Transverse colon (tissue), 4 donors: ENCODE results near the gene NDUFS3. TPM values are rescaled to one million over a fixed set of nuclear protein-coding genes. Genes with fewer than 3 reads are reported as not detected.
A peak's percentile ranks its signal among the peaks of the same experiment; 100 is the strongest.

Experiments used
- DNase-seq: peaks from one replicate; pipeline ENCODE4 v3.0.0-alpha.2; 2019
- H3K27ac ChIP-seq, 4 donors: fragments of 200-600 bp; sonication (generic); 2 replicates each; pipeline ENCODE4 v1.5.1; 2016 to 2018; ENCODE audit warnings: inconsistent platforms in 4 of 4
- H3K27me3 ChIP-seq: fragments of 200-600 bp; sonication (generic); 2 replicates; pipeline ENCODE4 v1.5.1; 2017; ENCODE audit warnings: inconsistent platforms
- H3K36me3 ChIP-seq, 4 donors: fragments of 200-600 bp; sonication (generic); 2 replicates each; pipeline ENCODE4 v1.5.1; 2017 to 2019; ENCODE audit warnings: inconsistent platforms in 4 of 4
- H3K4me1 ChIP-seq, 4 donors: fragments of 200-600 bp; sonication (generic); 2 replicates each; pipeline ENCODE4 v1.5.1; 2017 to 2020; ENCODE audit warnings: inconsistent platforms in 4 of 4
- H3K4me3 ChIP-seq, 4 donors: fragments of 200-600 bp; sonication (generic); 1 replicate in 1 of 4; 2 replicates in 3 of 4; pipeline versions ENCODE4 v1.5.1 to v1.6.1; 2017 to 2019; ENCODE audit warnings: inconsistent platforms in 4 of 4
- H3K9me3 ChIP-seq, 2 donors: fragments of 200-600 bp; sonication (generic); 2 replicates each; pipeline ENCODE4 v1.5.1; 2017 to 2019; ENCODE audit warnings: inconsistent platforms in 2 of 2
- CTCF ChIP-seq, 5 experiments: fragments of 200-600 bp in 3 of 5; fragments of 450-650 bp in 2 of 5; sonication (generic) in 3 of 5; IDR thresholded peaks; 1 replicate in 2 of 5; 2 replicates in 3 of 5; pipeline ENCODE4 v1.5.1; 2016 to 2017; ENCODE audit warnings: antibody characterized with exemption in 5 of 5, inconsistent platforms in 3 of 5, mild to moderate bottlenecking in 2 of 5, moderate library complexity in 1 of 5
- EP300 ChIP-seq: sonication (generic); formaldehyde crosslinking; IDR thresholded peaks from one replicate; pipeline ENCODE4 v1.6.1; 2017; ENCODE audit warnings: antibody characterized with exemption, low read depth
- POLR2A ChIP-seq: fragments of 450-650 bp; IDR thresholded peaks from one replicate; pipeline ENCODE4 v1.6.1; 2016; ENCODE audit warnings: antibody characterized with exemption, mild to moderate bottlenecking, moderate library complexity
- POLR2AphosphoS5 ChIP-seq, 3 donors: sonication (generic); formaldehyde crosslinking; IDR thresholded peaks; one replicate each; pipeline ENCODE4 v1.6.1; 2016; ENCODE audit warnings: antibody characterized with exemption in 3 of 3
- WGBS, 2 donors: methylation state at CpG; one replicate each; pipeline ENCODE4 v1.1.5; 2018; ENCODE audit warnings: low coverage in 1 of 2; 5-methylcytosine and 5-hydroxymethylcytosine counted together
- in situ Hi-C, 4 donors: fragments of 200-750 bp; cut with MboI; loops; one replicate each; pipeline versions ENCODE4 v1.15.0 to v1.15.1; 2017; ENCODE audit warnings: low sequenced_read_pairs in 3 of 4, low pct_ligation_motif_present in 1 of 4, low pct_unique_long_range_greater_than_20kb in 1 of 4
- intact Hi-C: fragments of 100-400 bp; cut with DNase I; formaldehyde crosslinking; loops from one replicate; pipeline ENCODE4 v1.15.1; 2023; ENCODE audit warnings: low total_unique reads
- total RNA-seq, 4 donors: library from RNA; depleted of rRNA; stranded (reverse); fragments of >200 nt; gene quantifications; one replicate each; pipeline ENCODE4 v1.1.0, GENCODE V29; 2016

Gene NDUFS3
- total RNA-seq, 4 donors from 2014 or later, result 72.6 to 256 (median 213) TPM

- no peaks in the 10 kb centered on the region for H3K9me3 ChIP-seq
- no peak for DNase-seq
- TF ChIP-seq POLR2A (no peak), EP300 (no peak), CTCF (IDR thresholded peaks at IDR 0.05) (no peak), POLR2AphosphoS5 (IDR thresholded peaks at IDR 0.05) (no peak)
- in situ Hi-C loops, result no loop called here
- no peak overlapping the region for H3K27ac ChIP-seq
- H3K4me3 ChIP-seq, result no peak overlapping the region
- H3K27me3 ChIP-seq, result no peaks in the 10 kb centered on the region
- H3K4me1 ChIP-seq, result peaks cover 0 to 12% (median 0%) of the 10 kb centered on the region in 4 donors
- intact Hi-C loops, result no loop called here
- peaks cover 0 to 13% (median 2%) of the 10 kb centered on the region in 4 donors for H3K36me3 ChIP-seq
Observed at GRCh38 chr11:47615249-47615648, 36.4 kb downstream of the NDUFS3 start.

- no peak overlapping the region for H3K4me3 ChIP-seq
- peaks cover 0 to 7% (median 0%) of the 10 kb centered on the region in 4 donors for H3K4me1 ChIP-seq
- H3K9me3 ChIP-seq, result no peaks in the 10 kb centered on the region
- intact Hi-C loops, result no loop called here
- no peak for TF ChIP-seq POLR2A
- TF ChIP-seq CTCF (IDR thresholded peaks at IDR 0.05), result peak; percentile 36 to 42 (median 38)
- peaks cover 0 to 29% (median 6%) of the 10 kb centered on the region in 4 donors for H3K36me3 ChIP-seq
- H3K27ac ChIP-seq, result no peak overlapping the region
- DNase-seq, result peak; percentile 25
- in situ Hi-C loops, result no loop called here
- no peaks in the 10 kb centered on the region for H3K27me3 ChIP-seq
- WGBS, 2 donors, result 70 to 88% methylated on average over 3 to 10 of the region's 10 CpGs
Observed at GRCh38 chr11:47616726-47617416, 38.0 kb downstream of the NDUFS3 start.

GRCh38 chr11:47617417-47617809 lies 38.5 kb downstream of the NDUFS3 start:
- Histone ChIP-seq H3K4me3 (no peak overlapping the region), H3K9me3 (no peaks in the 10 kb centered on the region), H3K27me3 (no peaks in the 10 kb centered on the region), H3K27ac (no peak overlapping the region), H3K36me3 (peaks cover 0 to 35% (median 9%) of the 10 kb centered on the region in 4 donors), H3K4me1 (peaks cover 0 to 7% (median 0%) of the 10 kb centered on the region in 4 donors)
- intact Hi-C loops (no loop called here), in situ Hi-C loops (no loop called here)
- TF ChIP-seq CTCF (IDR thresholded peaks at IDR 0.05) (no peak), POLR2AphosphoS5 (IDR thresholded peaks at IDR 0.05) (no peak), EP300 (no peak), POLR2A (no peak)
- no peak for DNase-seq
- 63 to 75% methylated on average over 3 of the region's 3 CpGs for WGBS, 2 donors

GRCh38 chr11:47620836-47621378 lies 42.0 kb downstream of the NDUFS3 start:
- intact Hi-C loops, result no loop called here
- TF ChIP-seq CTCF (IDR thresholded peaks at IDR 0.05), result no peak
- TF ChIP-seq POLR2A, result no peak
- TF ChIP-seq POLR2AphosphoS5 (IDR thresholded peaks at IDR 0.05), result no peak
- no peak for TF ChIP-seq EP300
- no peak for DNase-seq
- peaks cover 0 to 61% (median 23%) of the 10 kb centered on the region in 4 donors for H3K36me3 ChIP-seq
- H3K4me1 ChIP-seq, result peaks cover 0 to 7% (median 0%) of the 10 kb centered on the region in 4 donors
- H3K9me3 ChIP-seq, result no peaks in the 10 kb centered on the region
- in situ Hi-C loops, result no loop called here
- no peak overlapping the region for H3K27ac ChIP-seq
- H3K4me3 ChIP-seq, result no peak overlapping the region
- WGBS, 2 donors, result 70 to 86% methylated on average over 2 of the region's 2 CpGs
- H3K27me3 ChIP-seq, result no peaks in the 10 kb centered on the region
